ENCODE results near the gene SLC2A9. TPM values are rescaled to one million over a fixed set of nuclear protein-coding genes. Genes with fewer than 3 reads are reported as not detected.

The SLC2A9 gene
- polyA plus RNA-seq, 1 donor from 2014 or later, result not detected

DNA sequence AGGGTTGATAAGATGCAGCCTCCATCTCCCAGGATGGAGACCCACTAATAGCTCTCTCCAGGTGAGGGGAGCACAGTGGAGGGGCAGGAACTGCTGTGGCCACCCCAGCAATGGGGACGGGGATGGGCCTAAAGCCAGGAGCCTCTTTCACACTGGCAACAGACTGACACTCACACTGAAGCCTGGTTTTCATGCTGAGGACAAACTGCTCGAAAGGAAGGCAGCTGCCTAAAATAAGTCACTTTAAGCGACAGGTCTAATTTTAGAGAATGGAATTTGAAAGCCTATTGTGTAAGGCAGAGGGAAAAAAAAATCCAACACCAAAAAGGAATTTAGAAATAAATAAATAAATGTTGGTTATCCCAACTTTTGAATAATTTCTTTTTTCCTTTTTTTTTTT, 104.4 kb downstream of the SLC2A9 start:
- no peaks in the 10 kb centered on the region for H4K20me1 ChIP-seq (ENCODE audit: insufficient read depth)
- H2AFZ ChIP-seq (ENCODE audit: low read depth, low read length), result no peak overlapping the region
- TF ChIP-seq MXI1 (conservative IDR thresholded peaks at IDR 0.05; ENCODE audit: poor library complexity, severe bottlenecking), result no peak
- TF ChIP-seq TAF1 (IDR thresholded peaks at IDR 0.05; ENCODE audit: low read depth), result no peak
- no peak for TF ChIP-seq RAD21 (conservative IDR thresholded peaks at IDR 0.05)
- no peak for TF ChIP-seq EP300 (conservative IDR thresholded peaks at IDR 0.05; ENCODE audit: poor library complexity, severe bottlenecking)
- TF ChIP-seq, protein P1, sequence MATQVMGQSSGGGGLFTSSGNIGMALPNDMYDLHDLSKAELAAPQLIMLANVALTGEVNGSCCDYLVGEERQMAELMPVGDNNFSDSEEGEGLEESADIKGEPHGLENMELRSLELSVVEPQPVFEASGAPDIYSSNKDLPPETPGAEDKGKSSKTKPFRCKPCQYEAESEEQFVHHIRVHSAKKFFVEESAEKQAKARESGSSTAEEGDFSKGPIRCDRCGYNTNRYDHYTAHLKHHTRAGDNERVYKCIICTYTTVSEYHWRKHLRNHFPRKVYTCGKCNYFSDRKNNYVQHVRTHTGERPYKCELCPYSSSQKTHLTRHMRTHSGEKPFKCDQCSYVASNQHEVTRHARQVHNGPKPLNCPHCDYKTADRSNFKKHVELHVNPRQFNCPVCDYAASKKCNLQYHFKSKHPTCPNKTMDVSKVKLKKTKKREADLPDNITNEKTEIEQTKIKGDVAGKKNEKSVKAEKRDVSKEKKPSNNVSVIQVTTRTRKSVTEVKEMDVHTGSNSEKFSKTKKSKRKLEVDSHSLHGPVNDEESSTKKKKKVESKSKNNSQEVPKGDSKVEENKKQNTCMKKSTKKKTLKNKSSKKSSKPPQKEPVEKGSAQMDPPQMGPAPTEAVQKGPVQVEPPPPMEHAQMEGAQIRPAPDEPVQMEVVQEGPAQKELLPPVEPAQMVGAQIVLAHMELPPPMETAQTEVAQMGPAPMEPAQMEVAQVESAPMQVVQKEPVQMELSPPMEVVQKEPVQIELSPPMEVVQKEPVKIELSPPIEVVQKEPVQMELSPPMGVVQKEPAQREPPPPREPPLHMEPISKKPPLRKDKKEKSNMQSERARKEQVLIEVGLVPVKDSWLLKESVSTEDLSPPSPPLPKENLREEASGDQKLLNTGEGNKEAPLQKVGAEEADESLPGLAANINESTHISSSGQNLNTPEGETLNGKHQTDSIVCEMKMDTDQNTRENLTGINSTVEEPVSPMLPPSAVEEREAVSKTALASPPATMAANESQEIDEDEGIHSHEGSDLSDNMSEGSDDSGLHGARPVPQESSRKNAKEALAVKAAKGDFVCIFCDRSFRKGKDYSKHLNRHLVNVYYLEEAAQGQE (IDR thresholded peaks at IDR 0.05; ENCODE audit: borderline replicate concordance), result no peak
- TF ChIP-seq SMC3 (conservative IDR thresholded peaks at IDR 0.05; ENCODE audit: poor library complexity), result no peak
- no peak for TF ChIP-seq EZH2 (IDR thresholded peaks at IDR 0.05; ENCODE audit: borderline replicate concordance, insufficient read depth, low read length, poor library complexity, severe bottlenecking)
- TF ChIP-seq, protein P2, sequence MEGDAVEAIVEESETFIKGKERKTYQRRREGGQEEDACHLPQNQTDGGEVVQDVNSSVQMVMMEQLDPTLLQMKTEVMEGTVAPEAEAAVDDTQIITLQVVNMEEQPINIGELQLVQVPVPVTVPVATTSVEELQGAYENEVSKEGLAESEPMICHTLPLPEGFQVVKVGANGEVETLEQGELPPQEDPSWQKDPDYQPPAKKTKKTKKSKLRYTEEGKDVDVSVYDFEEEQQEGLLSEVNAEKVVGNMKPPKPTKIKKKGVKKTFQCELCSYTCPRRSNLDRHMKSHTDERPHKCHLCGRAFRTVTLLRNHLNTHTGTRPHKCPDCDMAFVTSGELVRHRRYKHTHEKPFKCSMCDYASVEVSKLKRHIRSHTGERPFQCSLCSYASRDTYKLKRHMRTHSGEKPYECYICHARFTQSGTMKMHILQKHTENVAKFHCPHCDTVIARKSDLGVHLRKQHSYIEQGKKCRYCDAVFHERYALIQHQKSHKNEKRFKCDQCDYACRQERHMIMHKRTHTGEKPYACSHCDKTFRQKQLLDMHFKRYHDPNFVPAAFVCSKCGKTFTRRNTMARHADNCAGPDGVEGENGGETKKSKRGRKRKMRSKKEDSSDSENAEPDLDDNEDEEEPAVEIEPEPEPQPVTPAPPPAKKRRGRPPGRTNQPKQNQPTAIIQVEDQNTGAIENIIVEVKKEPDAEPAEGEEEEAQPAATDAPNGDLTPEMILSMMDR (IDR thresholded peaks at IDR 0.05; ENCODE audit: poor library complexity, severe bottlenecking), result no peak
- TF ChIP-seq POLR2AphosphoS5 (IDR thresholded peaks at IDR 0.05), result no peak
- no peaks in the 10 kb centered on the region for H3K9me3 ChIP-seq (ENCODE audit: low read length)
- no peak overlapping the region for H3K27ac ChIP-seq (ENCODE audit: low read length)
- no peaks in the 10 kb centered on the region for H3K79me2 ChIP-seq (replicated peaks; ENCODE audit: insufficient read depth, low read length)
- no peaks in the 10 kb centered on the region for H3K36me3 ChIP-seq (ENCODE audit: insufficient read depth, low read length)
- H3K9ac ChIP-seq (ENCODE audit: low read length), result no peak overlapping the region
- H3K4me2 ChIP-seq (ENCODE audit: low read length), result no peak overlapping the region
- no peaks in the 10 kb centered on the region for H3F3A ChIP-seq (ENCODE audit: insufficient read depth, low read length, poor library complexity, severe bottlenecking)
- H3K4me3 ChIP-seq (ENCODE audit: low read length), result no peak overlapping the region
- H3K9me2 ChIP-seq (ENCODE audit: insufficient read depth, low read length), result no peaks in the 10 kb centered on the region
- H3K27me3 ChIP-seq (ENCODE audit: insufficient read depth, low read depth, low read length), result no peaks in the 10 kb centered on the region

DNA sequence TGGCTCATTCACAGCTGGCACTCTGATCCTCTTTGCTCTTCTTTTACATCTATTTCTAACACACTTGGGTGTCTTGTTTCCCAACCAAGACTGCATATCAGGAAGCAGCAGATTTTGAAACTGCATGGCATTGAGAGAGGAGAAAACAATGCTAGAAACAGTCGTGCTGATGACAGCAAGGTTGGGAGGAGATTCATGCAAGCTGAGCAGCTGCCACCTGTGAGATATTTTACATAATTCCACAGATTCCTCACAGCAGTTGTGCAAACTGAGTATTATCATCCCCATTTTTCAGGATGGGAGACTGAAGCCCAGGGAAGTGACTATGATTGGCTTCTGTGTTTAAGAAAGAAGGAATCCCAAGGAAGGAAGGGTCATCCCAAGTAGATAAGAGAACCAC, 105.0 kb downstream of the SLC2A9 start:
- Histone ChIP-seq H3F3A (ENCODE audit: insufficient read depth, low read length, poor library complexity, severe bottlenecking) (no peaks in the 10 kb centered on the region), H4K20me1 (ENCODE audit: insufficient read depth) (no peaks in the 10 kb centered on the region), H3K79me2 (replicated peaks; ENCODE audit: insufficient read depth, low read length) (no peaks in the 10 kb centered on the region), H3K27me3 (ENCODE audit: insufficient read depth, low read depth, low read length) (no peaks in the 10 kb centered on the region), H3K9me3 (ENCODE audit: low read length) (no peaks in the 10 kb centered on the region), H3K27ac (ENCODE audit: low read length) (no peak overlapping the region), H3K4me2 (ENCODE audit: low read length) (no peak overlapping the region), H3K9ac (ENCODE audit: low read length) (no peak overlapping the region), H3K36me3 (ENCODE audit: insufficient read depth, low read length) (no peaks in the 10 kb centered on the region), H3K4me3 (ENCODE audit: low read length) (no peak overlapping the region), H2AFZ (ENCODE audit: low read depth, low read length) (no peak overlapping the region), H3K9me2 (ENCODE audit: insufficient read depth, low read length) (no peaks in the 10 kb centered on the region)
- no peak for TF ChIP-seq EZH2 (IDR thresholded peaks at IDR 0.05; ENCODE audit: borderline replicate concordance, insufficient read depth, low read length, poor library complexity, severe bottlenecking)
- TF ChIP-seq POLR2AphosphoS5 (IDR thresholded peaks at IDR 0.05), result no peak
- no peak for TF ChIP-seq RAD21 (conservative IDR thresholded peaks at IDR 0.05)
- no peak for TF ChIP-seq TAF1 (IDR thresholded peaks at IDR 0.05; ENCODE audit: low read depth)
- TF ChIP-seq EP300 (conservative IDR thresholded peaks at IDR 0.05; ENCODE audit: poor library complexity, severe bottlenecking), result no peak
- TF ChIP-seq, protein P1 (IDR thresholded peaks at IDR 0.05; ENCODE audit: borderline replicate concordance), result no peak
- no peak for TF ChIP-seq MXI1 (conservative IDR thresholded peaks at IDR 0.05; ENCODE audit: poor library complexity, severe bottlenecking)
- TF ChIP-seq, protein P2 (IDR thresholded peaks at IDR 0.05; ENCODE audit: poor library complexity, severe bottlenecking), result no peak
- TF ChIP-seq SMC3 (conservative IDR thresholded peaks at IDR 0.05; ENCODE audit: poor library complexity), result no peak
